Mammary epithelial cell (primary cell): ENCODE results near the gene CPLX4.

Source experiments
- CTCF ChIP-seq, 2 donors: IDR thresholded peaks in 1 of 2; conservative IDR thresholded peaks in 1 of 2; 2 replicates each; pipeline ENCODE4 v1.5.1; 2011 to 2012; ENCODE audit warnings: inconsistent platforms in 2 of 2, low read length in 2 of 2, mild to moderate bottlenecking in 2 of 2, control low read depth in 1 of 2, low read depth in 1 of 2; ENCODE audit not compliant: insufficient read depth in 1 of 2; ENCODE audit errors: extremely low read depth in 1 of 2
- EZH2 ChIP-seq: IDR thresholded peaks from 2 replicates; pipeline ENCODE4 v1.6.1; 2012; ENCODE audit warnings: low read length, inconsistent platforms, borderline replicate concordance

- TF ChIP-seq CTCF (conservative IDR thresholded peaks at IDR 0.05 in 1 of 2, IDR thresholded peaks at IDR 0.05 in 1 of 2; ENCODE audit: extremely low read depth in 1 of 2, insufficient read depth in 1 of 2, low read depth in 1 of 2, low read length in 2 of 2) (no peak), EZH2 (peak; percentile 69)
These were observed 47.7 kb downstream of the CPLX4 start for GRCh38 chr18:59270689-59271257.
